Measurements from ENCODE around the gene MCM8. TPM values are rescaled to one million over a fixed set of nuclear protein-coding genes. Genes with fewer than 3 reads are reported as not detected.

MCM8 gene
- polyA plus RNA-seq, 1 donor (not counting 4 experiments of a cell fraction or from before 2014, with no cell fraction given): 7.0 TPM

- no peak for TF ChIP-seq CTCF (optimal IDR thresholded peaks at IDR 0.05 in 1 of 3, IDR thresholded peaks at IDR 0.05 in 1 of 3, conservative IDR thresholded peaks at IDR 0.05 in 1 of 3; ENCODE audit: extremely low read depth in 1 of 3, insufficient read depth in 2 of 3, low read length in 3 of 3)
- TF ChIP-seq EZH2 (IDR thresholded peaks at IDR 0.05; ENCODE audit: low read length): no peak
- no peak overlapping the region for H3K9ac ChIP-seq (ENCODE audit: control insufficient read depth, extremely low read depth, insufficient read depth, low read length)
- no peak overlapping the region for H3K27ac ChIP-seq (ENCODE audit: control insufficient read depth, insufficient read depth, low read length)
- H3K36me3 ChIP-seq (ENCODE audit: control insufficient read depth in 2 of 2, extremely low read depth in 1 of 2, insufficient read depth in 2 of 2, low read length in 2 of 2): peaks cover 0 to 2% of the 10 kb centered on the region in 2 experiments
- no peaks in the 10 kb centered on the region for H3K27me3 ChIP-seq (ENCODE audit: control insufficient read depth, extremely low read depth, insufficient read depth, low read length)
- no peaks in the 10 kb centered on the region for H4K20me1 ChIP-seq (ENCODE audit: control insufficient read depth, extremely low read depth, insufficient read depth, low read length)
- no peaks in the 10 kb centered on the region for H3K4me1 ChIP-seq (ENCODE audit: control insufficient read depth, extremely low read depth, insufficient read depth, low read length)
- H2AFZ ChIP-seq (ENCODE audit: control insufficient read depth, low read length): no peak overlapping the region
- no peaks in the 10 kb centered on the region for H3K9me1 ChIP-seq (ENCODE audit: control insufficient read depth, extremely low read depth, insufficient read depth, low read length)
- dilution Hi-C loops (cut with MboI; ENCODE audit: extremely low pct_ligation_motif_present, low sequenced_read_pairs): no loop called here
- FAIRE-seq (no peak), DNase-seq (ENCODE audit: low read depth, low spot score) (no peak)
- no peaks in the 10 kb centered on the region for H3K79me2 ChIP-seq (ENCODE audit: control insufficient read depth, insufficient read depth, low read length)
- no peaks in the 10 kb centered on the region for H3K9me3 ChIP-seq (ENCODE audit: control insufficient read depth, low read depth, low read length)
- H3K4me3 ChIP-seq (ENCODE audit: control insufficient read depth in 2 of 3, extremely low read depth in 1 of 3, insufficient read depth in 2 of 3, low read depth in 1 of 3, low read length in 3 of 3): no peak overlapping the region
- no peak overlapping the region for H3K4me2 ChIP-seq (ENCODE audit: control insufficient read depth, extremely low read depth, insufficient read depth, low read depth, low read length)
These were observed 17.0 kb downstream of the MCM8 start for GRCh38 chr20:5967469-5967868.

- no peaks in the 10 kb centered on the region for H3K27me3 ChIP-seq (ENCODE audit: control insufficient read depth, extremely low read depth, insufficient read depth, low read length)
- DNase-seq (ENCODE audit: low read depth, low spot score): no peak
- H3K27ac ChIP-seq (ENCODE audit: control insufficient read depth, insufficient read depth, low read length): no peak overlapping the region
- no peaks in the 10 kb centered on the region for H3K79me2 ChIP-seq (ENCODE audit: control insufficient read depth, insufficient read depth, low read length)
- no peaks in the 10 kb centered on the region for H3K9me3 ChIP-seq (ENCODE audit: control insufficient read depth, low read depth, low read length)
- no peaks in the 10 kb centered on the region for H3K4me1 ChIP-seq (ENCODE audit: control insufficient read depth, extremely low read depth, insufficient read depth, low read length)
- no peak overlapping the region for H3K4me2 ChIP-seq (ENCODE audit: control insufficient read depth, extremely low read depth, insufficient read depth, low read depth, low read length)
- no peaks in the 10 kb centered on the region for H4K20me1 ChIP-seq (ENCODE audit: control insufficient read depth, extremely low read depth, insufficient read depth, low read length)
- no peak overlapping the region for H3K9ac ChIP-seq (ENCODE audit: control insufficient read depth, extremely low read depth, insufficient read depth, low read length)
- H3K36me3 ChIP-seq (ENCODE audit: control insufficient read depth in 2 of 2, extremely low read depth in 1 of 2, insufficient read depth in 2 of 2, low read length in 2 of 2): peaks cover 0 to 2% of the 10 kb centered on the region in 2 experiments
- H3K4me3 ChIP-seq (ENCODE audit: control insufficient read depth in 2 of 3, extremely low read depth in 1 of 3, insufficient read depth in 2 of 3, low read depth in 1 of 3, low read length in 3 of 3): no peak overlapping the region
- no peak for FAIRE-seq
- dilution Hi-C loops (cut with MboI; ENCODE audit: extremely low pct_ligation_motif_present, low sequenced_read_pairs): no loop called here
- TF ChIP-seq CTCF (optimal IDR thresholded peaks at IDR 0.05 in 1 of 3, IDR thresholded peaks at IDR 0.05 in 1 of 3, conservative IDR thresholded peaks at IDR 0.05 in 1 of 3; ENCODE audit: extremely low read depth in 1 of 3, insufficient read depth in 2 of 3, low read length in 3 of 3) (no peak), EZH2 (IDR thresholded peaks at IDR 0.05; ENCODE audit: low read length) (no peak)
- H3K9me1 ChIP-seq (ENCODE audit: control insufficient read depth, extremely low read depth, insufficient read depth, low read length): no peaks in the 10 kb centered on the region
- no peak overlapping the region for H2AFZ ChIP-seq (ENCODE audit: control insufficient read depth, low read length)
These were observed 18.0 kb downstream of the MCM8 start for GRCh38 chr20:5968462-5968861.
